Mesendoderm (in vitro differentiated cells): ENCODE results near the gene PDPN. TPM values are rescaled to one million over a fixed set of nuclear protein-coding genes. Genes with fewer than 3 reads are reported as not detected.

Experiments
- small RNA-seq: library from polyadenylated mRNA; stranded (forward); fragments of <200 nt; extraction: miRNeasy Mini kit (QIAGEN cat#:217004); gene quantifications from one replicate; pipeline ENCODE3, GENCODE V24; 2013; ENCODE audit not compliant: insufficient read depth

PDPN gene

Small RNAs within 50 kb of the gene (small RNA-seq; reads per million reads assigned to genes)
- gene RNA5SP41, result not detected
